ENCODE results near the gene CDH13.

Gene CDH13

GRCh38 chr16:83842291-83842690, 1215.5 kb downstream of the CDH13 start:
- Histone ChIP-seq H3K27me3 (replicated peaks; ENCODE audit: insufficient read depth, low read length) (no peaks in the 10 kb centered on the region), H3K27ac (ENCODE audit: low read length) (no peak overlapping the region), H3K4me1 (ENCODE audit: low read length) (no peaks in the 10 kb centered on the region), H4K20me1 (ENCODE audit: insufficient read depth, low read length) (no peaks in the 10 kb centered on the region), H3K9ac (ENCODE audit: low read length) (no peak overlapping the region), H3K9me2 (replicated peaks; ENCODE audit: insufficient read depth, low read length) (no peaks in the 10 kb centered on the region), H3K9me3 (replicated peaks; ENCODE audit: insufficient read depth, low read length) (no peaks in the 10 kb centered on the region), H3K36me3 (replicated peaks; ENCODE audit: insufficient read depth, low read length) (no peaks in the 10 kb centered on the region), H3K4me3 (ENCODE audit: low read length) (no peak overlapping the region), H3K4me2 (ENCODE audit: low read depth, low read length) (no peak overlapping the region), H3K79me2 (ENCODE audit: low read length) (no peaks in the 10 kb centered on the region), H2AFZ (ENCODE audit: low read length) (no peak overlapping the region), H3F3A (ENCODE audit: insufficient read depth, low read length) (no peaks in the 10 kb centered on the region)
- DNase-seq, result no peak
- TF ChIP-seq EZH2phosphoT487 (IDR thresholded peaks at IDR 0.05; ENCODE audit: low read length) (no peak), CTCF (IDR thresholded peaks at IDR 0.05; ENCODE audit: low read length) (no peak), EZH2 (optimal IDR thresholded peaks at IDR 0.05; ENCODE audit: low read depth, low read length) (no peak)

- Histone ChIP-seq H3K27ac (ENCODE audit: low read length) (no peak overlapping the region), H3K9me3 (replicated peaks; ENCODE audit: insufficient read depth, low read length) (no peaks in the 10 kb centered on the region), H3K27me3 (replicated peaks; ENCODE audit: insufficient read depth, low read length) (no peaks in the 10 kb centered on the region), H2AFZ (ENCODE audit: low read length) (no peak overlapping the region), H3K9ac (ENCODE audit: low read length) (no peak overlapping the region), H3K36me3 (replicated peaks; ENCODE audit: insufficient read depth, low read length) (no peaks in the 10 kb centered on the region), H3K4me3 (ENCODE audit: low read length) (no peak overlapping the region), H4K20me1 (ENCODE audit: insufficient read depth, low read length) (no peaks in the 10 kb centered on the region), H3F3A (ENCODE audit: insufficient read depth, low read length) (no peaks in the 10 kb centered on the region), H3K79me2 (ENCODE audit: low read length) (no peaks in the 10 kb centered on the region), H3K9me2 (replicated peaks; ENCODE audit: insufficient read depth, low read length) (no peaks in the 10 kb centered on the region), H3K4me1 (ENCODE audit: low read length) (no peaks in the 10 kb centered on the region), H3K4me2 (ENCODE audit: low read depth, low read length) (no peak overlapping the region)
- no peak for TF ChIP-seq CTCF (IDR thresholded peaks at IDR 0.05; ENCODE audit: low read length)
- no peak for DNase-seq
These were observed 1216.2 kb downstream of the CDH13 start for GRCh38 chr16:83842756-83843507.

- Histone ChIP-seq H3K4me1 (ENCODE audit: low read length) (no peaks in the 10 kb centered on the region), H3K4me3 (ENCODE audit: low read length) (no peak overlapping the region), H3K79me2 (ENCODE audit: low read length) (no peaks in the 10 kb centered on the region), H3K4me2 (ENCODE audit: low read depth, low read length) (no peak overlapping the region), H3K36me3 (replicated peaks; ENCODE audit: insufficient read depth, low read length) (no peaks in the 10 kb centered on the region), H3K9me3 (replicated peaks; ENCODE audit: insufficient read depth, low read length) (no peaks in the 10 kb centered on the region), H3K27me3 (replicated peaks; ENCODE audit: insufficient read depth, low read length) (no peaks in the 10 kb centered on the region), H3K9ac (ENCODE audit: low read length) (no peak overlapping the region), H3F3A (ENCODE audit: insufficient read depth, low read length) (no peaks in the 10 kb centered on the region), H4K20me1 (ENCODE audit: insufficient read depth, low read length) (no peaks in the 10 kb centered on the region), H3K27ac (ENCODE audit: low read length) (no peak overlapping the region), H3K9me2 (replicated peaks; ENCODE audit: insufficient read depth, low read length) (no peaks in the 10 kb centered on the region), H2AFZ (ENCODE audit: low read length) (no peak overlapping the region)
- DNase-seq, result no peak
- TF ChIP-seq EZH2phosphoT487 (IDR thresholded peaks at IDR 0.05; ENCODE audit: low read length), result no peak
- TF ChIP-seq CTCF (IDR thresholded peaks at IDR 0.05; ENCODE audit: low read length), result no peak
- no peak for TF ChIP-seq EZH2 (optimal IDR thresholded peaks at IDR 0.05; ENCODE audit: low read depth, low read length)
These were observed 1216.9 kb downstream of the CDH13 start for GRCh38 chr16:83843657-83844056.
